Stimulated activated CD4-positive, alpha-beta T cell treated with anti-CD3 and anti-CD28 coated beads, TNF-alpha, amount 100 ng/mL, for 24 hours (primary cell): Measurements from ENCODE around the gene GPC3.
"Not testable (repeated sequence)": the region's sequence is repeated elsewhere in the genome, so short reads cannot be mapped to it uniquely, and the experiment has no call there.

Experiments
- DNase-seq, 3 experiments: peaks; one replicate each; pipeline ENCODE4 v3.0.0-alpha.2; 2020; ENCODE audit warnings: low read depth in 3 of 3

GPC3 gene

DNA sequence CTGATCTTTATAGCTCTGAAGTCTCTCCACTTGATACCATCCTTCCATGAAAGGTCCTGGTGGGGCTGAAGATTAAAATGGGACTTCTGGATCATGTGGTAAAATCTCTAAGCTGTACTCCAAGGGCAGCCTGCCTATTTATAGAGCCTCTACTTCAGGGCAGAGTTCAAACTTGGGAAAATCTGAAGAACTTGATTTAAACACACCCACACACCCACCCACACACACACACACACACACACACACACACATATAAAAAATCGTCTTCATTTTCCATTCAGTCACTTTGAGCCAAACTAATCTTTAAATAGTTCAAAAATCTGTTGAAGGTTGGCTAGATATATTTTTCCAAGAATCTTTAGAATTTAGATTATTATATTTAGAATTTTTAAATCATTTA is 335.2 kb downstream of the GPC3 start:
- no peak for DNase-seq

DNA sequence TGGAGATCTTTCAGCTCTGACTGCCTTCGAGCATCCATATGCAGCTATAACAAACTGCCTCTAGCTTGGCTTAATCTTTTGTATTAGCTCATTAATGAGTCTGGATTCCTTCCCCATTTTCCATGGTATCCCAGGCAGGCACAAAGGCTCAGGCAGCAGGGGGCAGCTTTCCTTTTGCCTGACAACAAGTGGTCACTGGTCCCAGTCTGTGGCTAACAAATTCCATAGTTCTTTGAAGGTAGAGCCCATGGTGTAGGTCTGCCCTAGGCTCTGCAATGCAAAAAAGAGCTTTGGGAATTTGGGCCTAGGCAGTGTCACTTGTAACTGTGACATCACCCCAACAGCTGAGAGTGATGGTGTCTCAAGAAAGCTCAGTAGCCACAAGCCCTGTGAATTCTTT is 335.7 kb downstream of the GPC3 start:
- no peak for DNase-seq

DNA sequence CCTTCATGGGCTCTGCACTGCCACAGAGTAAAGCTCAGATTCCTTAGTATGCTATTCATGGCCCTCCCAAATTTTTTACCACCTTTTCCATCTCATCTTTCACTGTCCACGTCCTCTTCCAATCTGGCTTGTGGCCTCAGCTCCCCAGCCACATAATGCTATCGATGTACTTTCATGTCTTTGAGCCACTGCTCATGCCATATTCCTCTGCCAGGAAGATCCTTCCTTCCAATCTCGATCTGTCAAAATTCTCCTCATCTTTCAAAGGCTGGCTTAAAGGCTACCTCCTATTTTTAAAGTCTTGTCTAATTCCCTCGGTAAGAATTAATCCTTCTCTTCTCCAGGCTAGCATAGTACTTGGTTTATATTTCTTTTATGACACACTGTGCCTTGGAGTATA is 336.8 kb downstream of the GPC3 start:
- DNase-seq = no peak

DNA sequence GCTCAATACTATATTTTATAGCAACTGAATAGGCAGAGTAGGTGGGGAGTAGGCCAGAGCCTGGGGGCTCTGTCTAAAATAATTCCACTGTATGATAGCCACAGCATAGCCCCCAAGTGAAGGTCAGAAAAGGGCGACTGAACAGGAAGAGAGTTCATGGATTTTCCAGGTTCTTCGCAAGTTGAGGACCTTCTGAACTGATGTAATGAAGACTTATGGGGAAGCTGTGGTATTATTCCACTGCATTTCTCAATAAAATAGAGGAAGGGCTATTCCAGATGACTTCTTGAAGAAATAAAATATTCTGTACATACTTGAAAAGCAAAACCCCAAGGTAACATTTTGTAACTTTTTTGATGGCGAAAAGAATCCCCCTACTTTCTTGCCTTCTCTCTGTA is 338.7 kb downstream of the GPC3 start:
- DNase-seq = no peak

DNA sequence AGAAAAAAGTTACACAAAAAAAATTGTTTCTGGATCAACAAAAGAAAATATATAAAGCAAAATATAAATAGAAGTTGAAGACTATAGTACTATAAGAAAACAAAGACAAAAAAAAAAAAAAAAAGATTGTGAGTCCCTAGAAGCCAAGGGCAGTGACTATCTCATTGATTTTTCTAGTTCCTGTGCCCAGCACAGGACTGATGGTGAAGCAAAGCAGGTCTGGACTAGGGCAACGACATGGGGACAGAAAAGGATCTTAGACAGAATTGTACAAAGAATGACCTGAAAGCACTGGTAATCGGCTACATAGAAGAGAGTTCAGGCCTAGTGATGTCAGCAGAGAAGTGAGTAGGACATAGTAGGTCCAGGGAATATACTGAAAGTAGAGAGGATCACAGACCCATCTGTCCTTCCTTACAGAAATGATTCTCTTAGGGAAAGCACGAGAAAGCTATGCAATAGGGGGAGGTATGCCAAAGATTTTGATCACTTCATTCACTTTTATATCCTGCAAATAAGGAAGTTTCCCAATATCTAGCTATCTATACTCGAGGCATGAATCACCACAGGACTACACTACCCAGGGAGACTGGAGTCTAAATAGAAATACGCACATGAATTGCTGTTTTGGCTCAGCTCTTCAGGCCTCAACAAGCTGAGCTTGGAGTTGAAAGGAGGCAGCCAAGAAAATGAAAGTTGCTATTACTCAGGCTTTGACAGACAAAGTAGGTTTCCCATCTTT is 339.2 kb downstream of the GPC3 start:
- DNase-seq = no peak

DNA sequence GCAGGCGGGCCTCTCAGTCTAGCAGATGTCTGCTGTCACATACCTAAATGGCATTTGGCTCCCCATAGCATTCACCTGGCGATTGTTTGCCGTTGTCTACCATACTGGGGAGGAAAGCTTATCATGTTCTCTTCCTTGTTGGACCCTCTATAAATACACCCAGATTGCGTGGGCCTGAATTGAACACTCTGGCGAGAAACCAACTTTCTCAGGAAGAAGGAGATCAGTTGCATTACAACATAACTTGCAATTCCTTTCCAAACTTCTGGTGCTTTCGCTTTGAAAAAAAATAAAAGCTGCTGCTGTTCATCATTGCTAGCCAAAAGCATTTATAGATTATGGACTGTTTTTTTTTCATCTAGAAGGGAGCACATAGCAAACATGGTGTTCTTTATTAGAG is 340.1 kb downstream of the GPC3 start:
- DNase-seq = no peak

DNA sequence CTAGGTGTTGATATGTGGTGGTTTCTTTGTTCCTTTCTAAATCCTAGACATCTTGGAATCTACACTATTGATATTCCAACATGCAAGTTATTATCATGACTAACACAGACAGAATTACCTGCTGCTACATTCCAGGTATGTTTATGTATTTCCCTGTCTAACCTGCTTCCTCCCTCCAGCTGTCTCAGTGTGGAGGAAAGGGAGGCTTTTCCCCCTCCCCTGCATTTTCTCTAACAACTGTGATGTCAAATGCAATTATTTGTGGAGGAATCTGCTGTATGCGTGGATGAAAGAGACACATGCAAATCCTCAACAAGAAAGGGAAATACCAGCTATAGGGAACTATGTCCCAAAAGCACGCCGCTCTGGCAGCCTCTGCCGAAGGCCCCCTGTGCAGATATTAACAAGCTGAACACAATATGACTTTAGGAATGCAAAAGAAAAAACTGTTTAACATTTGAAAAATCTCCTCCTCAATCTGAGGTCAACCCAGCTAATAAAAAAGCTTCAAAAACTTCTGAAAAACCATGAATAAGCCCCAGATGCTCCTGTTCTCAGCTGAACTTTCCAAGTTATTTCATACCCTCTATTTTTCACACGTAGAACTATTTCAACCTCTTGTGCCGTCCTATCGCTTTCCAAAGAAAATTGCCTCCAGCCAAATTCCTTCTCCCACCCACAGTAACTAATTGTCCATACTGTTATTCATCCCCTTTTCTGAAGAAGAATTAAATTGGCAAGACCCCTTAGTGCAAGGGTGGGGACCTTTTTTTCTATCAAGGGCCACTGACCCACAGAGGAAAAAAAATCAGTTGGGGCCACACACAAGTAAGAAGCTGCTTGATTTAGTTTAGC is 345.0 kb downstream of the GPC3 start:
- no peak for DNase-seq

DNA sequence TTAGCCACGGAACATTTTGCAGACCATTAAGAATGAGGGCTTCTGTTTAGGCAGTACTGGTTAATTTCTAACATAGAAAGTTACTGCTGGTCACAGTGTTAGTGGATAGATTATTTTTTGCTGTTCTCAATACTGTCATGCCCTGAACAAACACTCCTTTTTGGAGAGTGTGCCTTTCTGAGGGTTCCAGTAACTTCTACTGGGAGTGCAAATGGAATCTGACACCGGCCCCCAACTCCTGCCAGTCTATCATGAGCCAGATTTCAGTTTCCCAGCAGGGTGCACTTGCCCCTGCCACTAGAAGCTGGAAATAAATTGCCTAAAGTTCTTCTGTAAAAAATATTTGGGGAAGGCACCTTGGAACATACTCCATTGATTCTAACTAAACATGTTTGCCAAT is 345.7 kb downstream of the GPC3 start:
- DNase-seq = no peak

DNA sequence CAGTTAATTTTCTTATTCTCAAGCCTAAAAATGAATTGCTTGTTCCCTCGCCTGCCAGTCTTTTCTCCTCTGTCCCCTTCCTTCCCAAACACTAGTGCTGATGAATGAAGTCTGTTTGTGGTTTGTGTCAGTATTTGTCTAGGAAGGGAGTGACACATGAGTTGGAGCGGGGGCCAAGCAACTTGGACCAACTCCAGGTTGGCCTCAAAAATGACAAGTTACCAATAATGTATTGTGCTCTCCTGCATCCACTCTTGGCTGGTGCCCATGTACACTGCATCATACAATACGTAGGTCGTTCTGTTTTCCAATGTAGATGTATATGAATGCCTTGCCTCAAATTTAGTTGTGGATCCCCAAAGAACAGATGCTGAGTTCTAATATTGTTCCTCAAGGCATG is 347.1 kb downstream of the GPC3 start:
- DNase-seq = no peak

DNA sequence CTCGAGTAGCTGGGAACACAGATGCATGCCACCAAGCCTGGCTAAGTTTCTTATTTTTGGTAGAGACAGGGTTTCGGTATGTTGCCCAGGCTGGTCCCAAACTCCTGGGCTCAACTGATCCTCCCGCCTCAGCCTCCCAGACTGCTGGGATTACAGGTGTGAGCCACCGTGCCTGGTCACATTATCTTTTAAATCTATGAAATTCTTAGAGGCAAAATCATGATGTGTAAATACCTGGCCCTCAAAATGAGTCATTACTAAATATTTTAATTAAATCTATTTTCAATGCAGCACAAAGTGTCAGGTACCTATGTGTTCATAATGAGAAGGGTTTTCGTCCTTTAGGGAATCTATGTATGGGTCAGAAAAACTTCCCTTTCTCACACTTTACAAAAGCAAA is 347.6 kb downstream of the GPC3 start:
- DNase-seq = no peak

DNA sequence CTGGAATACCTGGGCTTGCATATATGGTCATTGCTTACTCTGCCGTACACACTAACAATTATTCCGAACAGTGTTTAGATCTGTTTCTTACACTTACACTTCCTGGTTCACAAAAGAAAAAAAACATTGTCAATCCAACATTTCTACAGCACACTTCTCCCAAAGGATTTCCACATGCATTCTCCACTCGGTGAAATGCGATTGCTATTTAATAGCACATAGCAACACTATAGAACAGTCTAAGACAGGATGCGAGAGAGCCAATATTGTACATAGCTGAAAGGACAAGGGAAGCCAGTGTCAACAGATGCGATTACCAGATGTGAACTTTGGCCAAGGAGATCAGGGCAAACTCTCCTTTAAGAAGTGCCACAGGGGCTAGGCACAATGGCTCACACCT is 349.4 kb downstream of the GPC3 start:
- no peak for DNase-seq

DNA sequence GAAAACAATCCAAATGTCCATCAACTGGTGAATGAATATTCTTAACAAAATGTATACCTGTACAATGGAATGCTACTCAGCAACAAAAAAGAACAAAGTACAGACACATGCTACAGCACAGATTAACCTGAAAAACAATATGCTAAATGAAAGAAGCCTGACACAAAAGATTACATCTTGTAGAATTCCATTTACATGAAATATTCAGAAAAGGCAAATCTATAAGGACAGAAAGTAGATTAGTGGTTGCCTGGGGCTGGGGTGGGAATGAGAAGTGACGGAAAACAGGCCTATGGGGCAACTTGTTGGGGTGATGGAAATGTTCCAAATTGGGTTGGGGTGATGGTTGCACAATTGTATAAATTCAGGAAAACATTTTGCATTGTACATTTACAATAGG is 351.0 kb downstream of the GPC3 start:
- DNase-seq = no peak

DNA sequence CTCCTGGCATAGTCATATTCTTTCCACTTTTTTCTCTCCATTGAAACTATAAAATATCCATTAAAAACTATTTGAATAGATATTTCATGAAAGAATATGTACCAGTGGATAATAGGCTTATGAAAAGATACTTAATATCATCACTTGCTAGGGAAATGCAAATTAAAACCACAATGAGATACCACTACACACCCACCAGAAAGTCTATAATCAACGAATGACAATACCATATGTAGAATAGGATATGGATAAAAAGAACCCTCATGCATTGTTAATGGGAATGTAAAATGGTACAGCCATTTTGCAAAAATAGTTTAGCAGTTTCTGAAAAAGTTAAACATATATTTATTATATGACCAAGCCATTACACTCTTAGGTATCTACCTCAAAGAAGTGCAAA is 351.4 kb downstream of the GPC3 start:
- no peak for DNase-seq

DNA sequence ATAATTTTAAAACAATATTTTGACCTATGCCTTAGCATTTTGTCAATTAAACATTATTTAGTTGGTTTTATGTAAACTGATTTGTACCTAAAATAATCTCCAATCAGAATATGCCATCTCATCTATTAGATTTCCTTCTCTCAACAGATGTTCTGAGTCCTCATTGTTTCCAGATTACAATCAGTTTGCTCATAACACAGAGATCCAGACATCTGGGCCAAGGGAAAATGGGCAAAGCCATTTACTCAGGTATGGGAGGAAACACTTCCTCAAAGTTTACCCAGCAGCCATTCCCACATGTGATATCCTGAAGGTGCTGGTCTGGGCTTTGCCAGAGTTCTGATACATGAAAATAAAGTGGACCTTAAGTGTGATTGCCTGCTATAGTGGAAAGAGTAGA is 352.2 kb downstream of the GPC3 start:
- DNase-seq = no peak

DNA sequence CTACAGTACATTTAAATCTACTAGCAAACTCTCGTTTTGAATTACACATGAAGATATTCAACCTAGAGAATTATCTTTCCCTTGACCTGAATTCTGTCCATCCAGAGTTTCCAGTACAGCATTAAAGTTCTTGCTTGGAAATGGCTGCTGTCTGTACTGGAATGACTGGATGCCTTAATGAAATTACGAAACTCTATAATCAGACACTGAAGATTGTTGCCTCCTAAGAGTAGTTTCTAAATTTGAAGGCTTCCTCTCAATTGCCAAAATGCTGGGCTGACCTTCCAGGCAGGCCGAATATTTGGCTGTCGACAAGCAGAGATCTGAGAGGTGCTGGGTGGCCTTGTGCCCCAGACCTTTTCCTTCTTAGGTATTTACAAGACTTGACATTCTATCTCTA is 355.0 kb downstream of the GPC3 start:
- no peak for DNase-seq

DNA sequence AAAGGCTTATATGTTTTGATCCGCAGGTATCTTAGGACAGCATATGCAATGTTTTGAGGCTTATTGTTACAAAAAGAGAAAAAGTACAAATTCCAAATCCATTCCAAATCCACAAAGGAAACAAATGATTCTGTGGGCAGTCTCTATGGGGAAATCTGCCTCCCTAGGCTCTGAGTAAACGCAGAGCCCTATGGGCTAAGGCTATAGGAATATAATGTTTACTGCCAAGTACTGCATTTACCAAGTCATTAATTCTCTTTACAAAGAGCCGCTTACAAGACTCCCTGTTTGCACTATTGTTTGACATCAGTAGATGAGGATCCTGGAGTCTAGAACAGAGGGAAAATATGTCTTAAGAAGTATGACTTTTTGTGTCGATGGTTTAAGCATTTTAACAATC is 357.7 kb downstream of the GPC3 start:
- no peak for DNase-seq

DNA sequence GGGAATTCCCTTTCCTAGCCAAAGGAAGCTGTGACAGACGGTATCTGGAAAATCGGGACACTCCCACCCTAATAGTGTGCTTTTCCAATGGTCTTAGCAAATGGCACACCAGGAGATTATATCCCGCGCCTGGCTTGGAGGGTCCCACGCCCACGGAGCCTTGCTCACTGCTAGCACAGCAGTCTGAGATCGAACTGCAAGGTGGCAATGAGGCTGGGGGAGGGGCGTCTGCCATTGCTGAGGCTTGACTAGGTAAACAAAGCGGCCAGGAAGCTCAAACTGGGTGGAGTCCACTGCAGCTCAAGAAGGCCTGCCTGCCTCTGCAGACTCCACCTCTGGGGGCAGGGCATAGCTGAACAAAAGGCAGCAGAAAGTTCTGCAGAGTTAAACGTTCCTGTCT is 364.0 kb downstream of the GPC3 start:
- DNase-seq = not testable (repeated sequence)

DNA sequence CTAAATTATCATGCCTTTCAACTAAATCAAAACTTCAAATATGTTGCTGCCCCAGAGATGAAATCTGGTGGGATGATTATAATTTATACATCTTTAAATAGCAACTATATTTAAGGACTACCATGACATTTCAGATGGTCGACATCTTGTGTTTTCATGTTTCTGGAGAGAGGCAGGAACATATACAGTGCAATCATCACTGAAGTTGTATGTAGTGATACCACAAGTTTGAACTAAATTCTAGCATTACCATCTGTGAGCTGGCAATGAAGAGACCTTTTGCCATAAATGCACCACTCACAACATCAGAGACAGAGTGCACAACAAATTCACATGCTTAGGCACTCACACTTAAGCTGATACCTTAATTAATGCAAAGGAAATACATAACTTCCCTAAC is 373.7 kb downstream of the GPC3 start:
- no peak for DNase-seq

DNA sequence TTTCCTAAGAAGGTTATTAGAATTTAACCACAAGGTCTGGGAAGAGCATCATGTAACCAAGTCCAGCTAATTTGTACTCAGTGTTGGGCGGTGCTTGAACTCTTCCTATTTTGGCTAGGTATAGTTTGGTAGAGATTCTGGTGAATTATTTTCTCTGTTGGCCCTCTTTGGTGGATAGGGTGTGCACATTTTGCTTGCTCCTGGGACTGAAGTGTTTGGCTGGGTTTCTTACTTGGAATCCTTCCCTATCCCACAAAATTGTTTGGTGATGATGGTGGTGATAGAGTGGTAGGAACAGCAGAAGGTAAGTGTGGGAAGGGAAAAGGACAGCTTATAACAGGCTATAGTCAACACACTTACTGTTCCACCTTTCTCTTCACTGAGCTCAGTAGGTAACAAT is 375.3 kb downstream of the GPC3 start:
- no peak for DNase-seq

DNA sequence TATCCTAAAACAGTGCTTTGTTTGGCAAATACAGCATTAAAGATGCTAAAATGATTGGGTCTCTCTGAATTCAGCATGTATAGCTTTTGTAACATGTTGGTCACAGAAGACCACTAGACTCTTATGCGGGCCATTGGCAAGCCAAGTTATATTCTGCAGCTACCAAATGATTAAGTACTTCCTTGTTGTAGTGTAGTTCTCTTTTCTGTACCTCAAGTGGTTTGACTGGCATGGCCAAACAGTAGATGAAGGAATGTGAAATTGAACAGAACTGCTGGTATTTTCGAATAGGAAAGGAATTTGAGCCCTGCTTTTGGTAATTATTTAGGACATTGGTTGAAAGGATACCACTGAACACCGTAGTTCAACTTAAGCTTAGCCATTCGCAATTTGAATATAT is 376.2 kb downstream of the GPC3 start:
- DNase-seq = no peak

DNA sequence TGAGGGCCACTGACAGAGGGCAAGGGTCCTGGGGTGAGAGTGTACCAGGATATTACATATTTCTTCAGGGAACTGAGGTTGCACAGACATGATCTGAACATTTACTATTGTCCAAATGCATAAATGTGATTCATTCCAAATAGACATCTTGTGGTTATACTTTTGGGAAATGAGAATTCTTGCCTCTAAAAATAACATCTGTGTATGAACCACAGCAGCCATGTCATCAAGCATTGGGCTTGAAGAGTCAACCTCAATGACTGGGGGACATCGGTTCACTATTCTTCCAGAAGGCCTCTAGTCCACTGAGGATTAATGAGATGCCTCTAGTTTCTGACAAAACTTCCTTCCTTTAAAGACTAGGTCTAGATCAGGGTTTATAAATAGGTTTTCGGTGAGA is 377.0 kb downstream of the GPC3 start:
- no peak for DNase-seq

DNA sequence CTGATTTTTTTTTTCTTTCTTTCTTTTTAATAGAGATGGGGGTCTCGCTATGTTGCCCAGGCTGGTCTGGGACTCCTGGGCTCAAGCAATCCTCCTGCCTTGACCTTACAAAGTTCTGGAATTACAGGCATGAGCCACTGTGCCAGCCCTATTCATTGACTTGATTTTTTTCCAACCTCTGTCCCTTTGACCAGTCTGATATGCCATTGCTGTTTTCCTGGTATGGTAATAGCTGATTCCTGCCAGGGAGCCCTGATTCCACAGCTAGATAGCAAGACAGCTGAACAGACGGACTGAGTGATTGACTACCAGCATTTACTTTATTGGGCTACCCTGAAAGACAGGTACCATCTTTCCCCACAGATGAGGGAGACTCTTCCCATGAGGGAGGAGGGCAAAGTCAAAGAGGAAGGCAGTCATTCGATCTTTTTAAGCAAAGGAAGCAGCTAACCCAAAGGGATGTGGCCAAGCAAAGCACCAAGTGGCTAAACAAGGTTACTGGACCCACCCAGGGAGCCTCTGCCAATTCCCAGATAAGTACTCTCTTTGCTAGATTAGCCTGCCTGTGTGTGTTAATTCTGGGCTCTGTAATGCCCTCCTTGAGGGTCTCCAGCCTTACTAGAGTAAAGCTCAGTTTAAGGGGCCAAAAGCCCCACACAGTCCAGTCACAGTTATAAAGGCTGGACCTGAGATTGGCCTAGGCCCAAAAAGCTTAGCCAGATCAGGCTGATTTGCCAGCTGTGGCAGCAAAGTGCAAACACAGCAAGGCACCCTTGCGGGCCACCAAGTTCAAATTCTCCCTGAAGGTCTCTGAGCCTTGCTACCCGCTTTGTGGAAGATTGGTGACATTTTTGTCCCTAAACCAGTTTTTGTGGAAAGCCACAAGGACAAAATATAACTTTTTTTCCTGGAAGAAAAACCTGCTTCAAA is 377.7 kb downstream of the GPC3 start:
- DNase-seq = no peak
